ENCODE data around the gene PROSER3. TPM values are rescaled to one million over a fixed set of nuclear protein-coding genes. Genes with fewer than 3 reads are reported as not detected.

Gene PROSER3
- total and polyA plus RNA-seq, 2 of the 13 experiments (the other 11 are each of a cell fraction or from before 2014, with no cell fraction given), result 5.1 to 5.7 TPM

- TF ChIP-seq ZNF136 (CRISPR knock-in tag; IDR thresholded peaks at IDR 0.05; ENCODE audit: low read depth) (0 out of 2 replicates have a peak, but pooled peaks have one; percentile 38), ZNF260 (CRISPR knock-in tag; IDR thresholded peaks at IDR 0.05; ENCODE audit: borderline replicate concordance, low read depth) (no peak), TCF7 (IDR thresholded peaks at IDR 0.05; ENCODE audit: low read depth) (no peak), GABPB1 (CRISPR knock-in tag; IDR thresholded peaks at IDR 0.05) (peak; percentile 19; the same call in 1 of the 2 replicates), ARNT (IDR thresholded peaks at IDR 0.05) (no peak), ZNF547 (CRISPR knock-in tag; IDR thresholded peaks at IDR 0.05) (0 out of 2 replicates have a peak, but pooled peaks have one; percentile 67), ARHGAP35 (CRISPR knock-in tag; IDR thresholded peaks at IDR 0.05; ENCODE audit: borderline replicate concordance) (no peak), ZBTB49 (CRISPR knock-in tag; IDR thresholded peaks at IDR 0.05; ENCODE audit: borderline replicate concordance) (no peak), ZNF160 (CRISPR knock-in tag; IDR thresholded peaks at IDR 0.05) (no peak), MXI1 (IDR thresholded peaks at IDR 0.05; ENCODE audit: borderline replicate concordance, low read depth, low read length) (no peak)
- TF ChIP-seq, protein P1, sequence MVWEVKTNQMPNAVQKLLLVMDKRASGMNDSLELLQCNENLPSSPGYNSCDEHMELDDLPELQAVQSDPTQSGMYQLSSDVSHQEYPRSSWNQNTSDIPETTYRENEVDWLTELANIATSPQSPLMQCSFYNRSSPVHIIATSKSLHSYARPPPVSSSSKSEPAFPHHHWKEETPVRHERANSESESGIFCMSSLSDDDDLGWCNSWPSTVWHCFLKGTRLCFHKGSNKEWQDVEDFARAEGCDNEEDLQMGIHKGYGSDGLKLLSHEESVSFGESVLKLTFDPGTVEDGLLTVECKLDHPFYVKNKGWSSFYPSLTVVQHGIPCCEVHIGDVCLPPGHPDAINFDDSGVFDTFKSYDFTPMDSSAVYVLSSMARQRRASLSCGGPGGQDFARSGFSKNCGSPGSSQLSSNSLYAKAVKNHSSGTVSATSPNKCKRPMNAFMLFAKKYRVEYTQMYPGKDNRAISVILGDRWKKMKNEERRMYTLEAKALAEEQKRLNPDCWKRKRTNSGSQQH (CRISPR knock-in tag; IDR thresholded peaks at IDR 0.05; ENCODE audit: low read depth), result no peak
- TF ChIP-seq, protein P2, sequence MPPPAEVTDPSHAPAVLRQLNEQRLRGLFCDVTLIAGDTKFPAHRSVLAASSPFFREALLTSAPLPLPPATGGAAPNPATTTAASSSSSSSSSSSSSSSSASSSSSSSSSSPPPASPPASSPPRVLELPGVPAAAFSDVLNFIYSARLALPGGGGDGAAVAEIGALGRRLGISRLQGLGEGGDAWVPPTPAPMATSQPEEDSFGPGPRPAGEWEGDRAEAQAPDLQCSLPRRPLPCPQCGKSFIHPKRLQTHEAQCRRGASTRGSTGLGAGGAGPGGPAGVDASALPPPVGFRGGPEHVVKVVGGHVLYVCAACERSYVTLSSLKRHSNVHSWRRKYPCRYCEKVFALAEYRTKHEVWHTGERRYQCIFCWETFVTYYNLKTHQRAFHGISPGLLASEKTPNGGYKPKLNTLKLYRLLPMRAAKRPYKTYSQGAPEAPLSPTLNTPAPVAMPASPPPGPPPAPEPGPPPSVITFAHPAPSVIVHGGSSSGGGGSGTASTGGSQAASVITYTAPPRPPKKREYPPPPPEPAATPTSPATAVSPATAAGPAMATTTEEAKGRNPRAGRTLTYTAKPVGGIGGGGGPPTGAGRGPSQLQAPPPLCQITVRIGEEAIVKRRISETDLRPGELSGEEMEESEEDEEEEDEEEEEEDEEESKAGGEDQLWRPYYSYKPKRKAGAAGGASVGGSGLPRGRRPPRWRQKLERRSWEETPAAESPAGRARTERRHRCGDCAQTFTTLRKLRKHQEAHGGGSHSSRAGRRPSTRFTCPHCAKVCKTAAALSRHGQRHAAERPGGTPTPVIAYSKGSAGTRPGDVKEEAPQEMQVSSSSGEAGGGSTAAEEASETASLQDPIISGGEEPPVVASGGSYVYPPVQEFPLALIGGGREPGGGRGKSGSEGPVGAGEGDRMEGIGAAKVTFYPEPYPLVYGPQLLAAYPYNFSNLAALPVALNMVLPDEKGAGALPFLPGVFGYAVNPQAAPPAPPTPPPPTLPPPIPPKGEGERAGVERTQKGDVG (CRISPR knock-in tag; IDR thresholded peaks at IDR 0.05; ENCODE audit: borderline replicate concordance), result no peak
- TF ChIP-seq, protein P3, sequence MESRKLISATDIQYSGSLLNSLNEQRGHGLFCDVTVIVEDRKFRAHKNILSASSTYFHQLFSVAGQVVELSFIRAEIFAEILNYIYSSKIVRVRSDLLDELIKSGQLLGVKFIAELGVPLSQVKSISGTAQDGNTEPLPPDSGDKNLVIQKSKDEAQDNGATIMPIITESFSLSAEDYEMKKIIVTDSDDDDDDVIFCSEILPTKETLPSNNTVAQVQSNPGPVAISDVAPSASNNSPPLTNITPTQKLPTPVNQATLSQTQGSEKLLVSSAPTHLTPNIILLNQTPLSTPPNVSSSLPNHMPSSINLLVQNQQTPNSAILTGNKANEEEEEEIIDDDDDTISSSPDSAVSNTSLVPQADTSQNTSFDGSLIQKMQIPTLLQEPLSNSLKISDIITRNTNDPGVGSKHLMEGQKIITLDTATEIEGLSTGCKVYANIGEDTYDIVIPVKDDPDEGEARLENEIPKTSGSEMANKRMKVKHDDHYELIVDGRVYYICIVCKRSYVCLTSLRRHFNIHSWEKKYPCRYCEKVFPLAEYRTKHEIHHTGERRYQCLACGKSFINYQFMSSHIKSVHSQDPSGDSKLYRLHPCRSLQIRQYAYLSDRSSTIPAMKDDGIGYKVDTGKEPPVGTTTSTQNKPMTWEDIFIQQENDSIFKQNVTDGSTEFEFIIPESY (CRISPR knock-in tag; IDR thresholded peaks at IDR 0.05), result peak; percentile 43; the same call in 1 of the 2 replicates
- TF ChIP-seq, protein P4, sequence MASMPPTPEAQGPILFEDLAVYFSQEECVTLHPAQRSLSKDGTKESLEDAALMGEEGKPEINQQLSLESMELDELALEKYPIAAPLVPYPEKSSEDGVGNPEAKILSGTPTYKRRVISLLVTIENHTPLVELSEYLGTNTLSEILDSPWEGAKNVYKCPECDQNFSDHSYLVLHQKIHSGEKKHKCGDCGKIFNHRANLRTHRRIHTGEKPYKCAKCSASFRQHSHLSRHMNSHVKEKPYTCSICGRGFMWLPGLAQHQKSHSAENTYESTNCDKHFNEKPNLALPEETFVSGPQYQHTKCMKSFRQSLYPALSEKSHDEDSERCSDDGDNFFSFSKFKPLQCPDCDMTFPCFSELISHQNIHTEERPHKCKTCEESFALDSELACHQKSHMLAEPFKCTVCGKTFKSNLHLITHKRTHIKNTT (CRISPR knock-in tag; IDR thresholded peaks at IDR 0.05), result no peak
- TF ChIP-seq, protein P5, sequence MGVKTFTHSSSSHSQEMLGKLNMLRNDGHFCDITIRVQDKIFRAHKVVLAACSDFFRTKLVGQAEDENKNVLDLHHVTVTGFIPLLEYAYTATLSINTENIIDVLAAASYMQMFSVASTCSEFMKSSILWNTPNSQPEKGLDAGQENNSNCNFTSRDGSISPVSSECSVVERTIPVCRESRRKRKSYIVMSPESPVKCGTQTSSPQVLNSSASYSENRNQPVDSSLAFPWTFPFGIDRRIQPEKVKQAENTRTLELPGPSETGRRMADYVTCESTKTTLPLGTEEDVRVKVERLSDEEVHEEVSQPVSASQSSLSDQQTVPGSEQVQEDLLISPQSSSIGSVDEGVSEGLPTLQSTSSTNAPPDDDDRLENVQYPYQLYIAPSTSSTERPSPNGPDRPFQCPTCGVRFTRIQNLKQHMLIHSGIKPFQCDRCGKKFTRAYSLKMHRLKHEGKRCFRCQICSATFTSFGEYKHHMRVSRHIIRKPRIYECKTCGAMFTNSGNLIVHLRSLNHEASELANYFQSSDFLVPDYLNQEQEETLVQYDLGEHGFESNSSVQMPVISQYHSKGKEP (CRISPR knock-in tag; IDR thresholded peaks at IDR 0.05), result no peak
Observed at GRCh38 chr19:35786299-35787160, 28.6 kb downstream of the PROSER3 start (continued).

Measured in HepG2 (cell line).